ENCODE measurements around the gene TP53RK.

- TF ChIP-seq USF2 (IDR thresholded peaks at IDR 0.05; ENCODE audit: borderline replicate concordance, low read depth, low read length) = no peak
- TF ChIP-seq CTCF (IDR thresholded peaks at IDR 0.05) = no peak
- TF ChIP-seq SIN3A (IDR thresholded peaks at IDR 0.05; ENCODE audit: borderline replicate concordance, low read depth, low read length) = no peak
- TF ChIP-seq JUND (IDR thresholded peaks at IDR 0.05) = no peak
- TF ChIP-seq RAD21 (IDR thresholded peaks at IDR 0.05; ENCODE audit: low read length) = no peak
- TF ChIP-seq GABPA (IDR thresholded peaks at IDR 0.05; ENCODE audit: low read depth) = no peak
- no peak for TF ChIP-seq TAF1 (IDR thresholded peaks at IDR 0.05; ENCODE audit: borderline replicate concordance, low read depth, low read length)
- no peak for TF ChIP-seq EP300 (IDR thresholded peaks at IDR 0.05; ENCODE audit: borderline replicate concordance in 1 of 2, low read depth in 1 of 2, low read length in 1 of 2)
- no peak for TF ChIP-seq YY1 (IDR thresholded peaks at IDR 0.05; ENCODE audit: low read depth)
- no peak for TF ChIP-seq FOXM1 (IDR thresholded peaks at IDR 0.05; ENCODE audit: low read depth)
- TF ChIP-seq POLR2AphosphoS5 (IDR thresholded peaks at IDR 0.05; ENCODE audit: low read depth, low read length) = no peak
- TF ChIP-seq REST (IDR thresholded peaks at IDR 0.05; ENCODE audit: low read depth, low read length) = no peak
These were observed 22.9 kb downstream of the TP53RK start for GRCh38 chr20:46666306-46666705.
